Hepatocyte (in vitro differentiated cells): ENCODE data around the gene SPRN. TPM values are rescaled to one million over a fixed set of nuclear protein-coding genes. Genes with fewer than 3 reads are reported as not detected.

ENCODE experiments used
- DNase-seq: peaks from one replicate; pipeline ENCODE4 v3.0.0-alpha.2; 2016; ENCODE audit warnings: low spot score
- H2AFZ ChIP-seq: fragments of 200-600 bp; sonication (generic); 2 replicates; pipeline ENCODE4 v1.6.0; 2016; ENCODE audit warnings: antibody characterized with exemption, mild to moderate bottlenecking
- H3K27ac ChIP-seq: fragments of 200-600 bp; sonication (generic); 2 replicates; pipeline ENCODE4 v1.5.1; 2016; ENCODE audit warnings: mild to moderate bottlenecking
- H3K27me3 ChIP-seq: fragments of 200-600 bp; sonication (generic); 2 replicates; pipeline ENCODE4 v1.6.1; 2016
- H3K36me3 ChIP-seq: fragments of 200-600 bp; sonication (generic); replicated peaks from 2 replicates; pipeline ENCODE4 v1.5.1; 2016; ENCODE audit warnings: low read depth; ENCODE audit not compliant: insufficient read depth
- H3K4me1 ChIP-seq: fragments of 200-600 bp; sonication (generic); 2 replicates; pipeline ENCODE4 v1.5.1; 2016; ENCODE audit warnings: mild to moderate bottlenecking, moderate library complexity; ENCODE audit not compliant: insufficient read depth
- H3K4me2 ChIP-seq: fragments of 200-600 bp; sonication (generic); 2 replicates; pipeline ENCODE4 v1.6.0; 2016
- H3K4me3 ChIP-seq: fragments of 200-600 bp; sonication (generic); 2 replicates; pipeline ENCODE4 v1.5.1; 2016; ENCODE audit warnings: mild to moderate bottlenecking
- H3K79me2 ChIP-seq: fragments of 200-600 bp; sonication (generic); 2 replicates; pipeline ENCODE4 v1.6.0; 2017; ENCODE audit warnings: mild to moderate bottlenecking
- H3K9me2 ChIP-seq: fragments of 200-600 bp; sonication (generic); replicated peaks from 2 replicates; pipeline ENCODE4 v1.6.0; 2017; ENCODE audit warnings: mild to moderate bottlenecking; ENCODE audit not compliant: insufficient read depth
- H3K9me3 ChIP-seq: fragments of 200-600 bp; sonication (generic); 2 replicates; pipeline ENCODE4 v1.5.1; 2016; ENCODE audit warnings: low read depth, mild to moderate bottlenecking
- H4K20me1 ChIP-seq: fragments of 200-600 bp; sonication (generic); 2 replicates; pipeline ENCODE4 v1.6.0; 2016; ENCODE audit warnings: mild to moderate bottlenecking; ENCODE audit not compliant: insufficient read depth, poor library complexity, severe bottlenecking
- EZH2 ChIP-seq: fragments of 200-600 bp; sonication (generic); IDR thresholded peaks from 2 replicates; pipeline ENCODE4 v1.6.1; 2016; ENCODE audit warnings: antibody characterized with exemption, mild to moderate bottlenecking, borderline replicate concordance
- EZH2phosphoT487 ChIP-seq: fragments of 200-600 bp; sonication (generic); IDR thresholded peaks from one replicate; pipeline ENCODE4 v1.6.1; 2018; ENCODE audit warnings: antibody characterized with exemption, mild to moderate bottlenecking, low read depth, moderate library complexity; ENCODE audit not compliant: unreplicated experiment, severe bottlenecking
- WGBS: methylation state at CpG from one replicate; pipeline ENCODE4 v1.1.6; 2016; ENCODE audit warnings: low lambda C conversion rate; ENCODE audit errors: missing lambda C conversion rate; 5-methylcytosine and 5-hydroxymethylcytosine counted together
- polyA plus RNA-seq: library from polyadenylated mRNA; unstranded; fragments of >200 nt; fragmentation: Nextera tagmentation; extraction: Ambion mirVana; gene quantifications from 2 replicates; pipeline ENCODE4 v1.2.1, GENCODE V29; 2016
- total RNA-seq: library from RNA; depleted of rRNA; stranded (reverse); fragments of >200 nt; gene quantifications from 2 replicates; pipeline ENCODE4 v1.2.3, GENCODE V29; 2014
- TF ChIP-seq, protein P1 (sequence below): fragments of 200-600 bp; sonication (generic); IDR thresholded peaks from 2 replicates; pipeline ENCODE4 v1.5.1; 2016; ENCODE audit warnings: antibody characterized with exemption, mild to moderate bottlenecking; ENCODE audit not compliant: poor library complexity

SPRN gene
- total and polyA plus RNA-seq, 2 experiments from 2014 or later: 0.97 to 2.7 TPM

DNA sequence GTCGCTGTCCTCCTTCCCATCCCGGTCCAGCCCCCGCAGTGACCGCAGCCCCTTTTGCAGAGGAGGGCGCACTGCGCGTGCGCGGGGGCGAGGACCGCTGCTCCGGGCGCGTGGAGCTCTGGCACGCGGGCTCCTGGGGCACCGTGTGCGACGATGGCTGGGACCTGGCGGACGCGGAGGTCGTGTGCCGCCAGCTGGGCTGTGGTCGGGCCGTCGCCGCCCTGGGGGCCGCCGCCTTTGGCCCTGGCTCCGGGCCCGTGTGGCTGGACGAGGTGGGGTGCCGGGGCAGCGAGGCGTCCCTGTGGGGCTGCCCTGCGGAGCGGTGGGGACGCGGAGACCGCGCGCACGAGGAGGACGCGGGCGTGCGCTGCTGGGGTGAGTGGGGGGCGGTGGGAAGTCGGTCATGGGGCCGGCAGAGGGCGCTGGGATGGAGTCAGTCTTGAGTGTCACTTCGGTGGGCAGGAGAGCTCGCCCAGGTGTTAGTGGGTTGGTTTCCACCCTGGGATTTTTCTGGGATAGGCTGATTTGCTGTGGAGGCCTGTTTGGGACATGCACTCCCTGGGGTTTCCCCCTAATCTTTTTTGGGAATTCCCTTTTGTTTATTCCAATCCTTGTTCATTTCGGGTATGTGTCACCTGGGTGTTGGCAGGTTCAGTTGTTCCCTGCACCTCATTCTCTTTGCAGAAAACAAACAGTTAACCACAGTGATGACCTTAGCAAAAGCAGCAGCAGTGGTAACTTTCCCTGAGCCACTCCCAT lies 40.9 kb upstream of the SPRN start:
- no peaks in the 10 kb centered on the region for H3K36me3 ChIP-seq
- H2AFZ ChIP-seq: no peak overlapping the region
- no peak for DNase-seq
- TF ChIP-seq EZH2phosphoT487 (no peak), EZH2 (no peak)
- TF ChIP-seq, protein P1, sequence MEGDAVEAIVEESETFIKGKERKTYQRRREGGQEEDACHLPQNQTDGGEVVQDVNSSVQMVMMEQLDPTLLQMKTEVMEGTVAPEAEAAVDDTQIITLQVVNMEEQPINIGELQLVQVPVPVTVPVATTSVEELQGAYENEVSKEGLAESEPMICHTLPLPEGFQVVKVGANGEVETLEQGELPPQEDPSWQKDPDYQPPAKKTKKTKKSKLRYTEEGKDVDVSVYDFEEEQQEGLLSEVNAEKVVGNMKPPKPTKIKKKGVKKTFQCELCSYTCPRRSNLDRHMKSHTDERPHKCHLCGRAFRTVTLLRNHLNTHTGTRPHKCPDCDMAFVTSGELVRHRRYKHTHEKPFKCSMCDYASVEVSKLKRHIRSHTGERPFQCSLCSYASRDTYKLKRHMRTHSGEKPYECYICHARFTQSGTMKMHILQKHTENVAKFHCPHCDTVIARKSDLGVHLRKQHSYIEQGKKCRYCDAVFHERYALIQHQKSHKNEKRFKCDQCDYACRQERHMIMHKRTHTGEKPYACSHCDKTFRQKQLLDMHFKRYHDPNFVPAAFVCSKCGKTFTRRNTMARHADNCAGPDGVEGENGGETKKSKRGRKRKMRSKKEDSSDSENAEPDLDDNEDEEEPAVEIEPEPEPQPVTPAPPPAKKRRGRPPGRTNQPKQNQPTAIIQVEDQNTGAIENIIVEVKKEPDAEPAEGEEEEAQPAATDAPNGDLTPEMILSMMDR: no peak
- no peaks in the 10 kb centered on the region for H3K9me3 ChIP-seq
- H3K9me2 ChIP-seq: no peaks in the 10 kb centered on the region
- no peaks in the 10 kb centered on the region for H3K79me2 ChIP-seq
- H3K27me3 ChIP-seq: no peaks in the 10 kb centered on the region
- no peaks in the 10 kb centered on the region for H4K20me1 ChIP-seq
- H3K4me1 ChIP-seq: no peaks in the 10 kb centered on the region
- H3K4me2 ChIP-seq: no peak overlapping the region
- no peak overlapping the region for H3K4me3 ChIP-seq
- 95% methylated on average over 35 of the region's 55 CpGs for WGBS
- H3K27ac ChIP-seq: no peak overlapping the region

DNA sequence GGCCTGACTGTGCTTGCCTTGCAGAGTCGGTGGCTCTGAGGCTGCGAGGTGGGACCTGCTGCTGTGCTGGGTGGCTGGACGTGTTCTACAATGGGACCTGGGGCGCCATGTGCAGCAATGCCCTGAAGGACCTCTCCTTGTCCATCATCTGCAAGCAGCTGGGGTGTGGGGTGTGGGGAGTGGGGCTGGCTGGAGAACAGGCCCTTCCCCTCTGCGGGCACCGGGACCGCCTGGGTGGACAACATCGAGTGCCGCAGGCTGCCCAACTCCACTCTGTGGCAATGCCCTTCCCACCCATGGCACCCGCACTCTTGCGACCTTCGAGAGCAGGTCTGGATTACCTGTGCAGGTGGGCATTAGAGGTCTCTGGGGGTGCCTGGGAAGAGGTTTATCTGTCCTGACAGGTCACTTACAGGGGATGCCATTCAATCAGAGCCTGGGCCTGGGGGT lies 40.2 kb upstream of the SPRN start:
- Histone ChIP-seq H3K27ac (no peak overlapping the region), H2AFZ (no peak overlapping the region), H3K4me2 (no peak overlapping the region), H4K20me1 (no peaks in the 10 kb centered on the region), H3K36me3 (no peaks in the 10 kb centered on the region), H3K9me2 (no peaks in the 10 kb centered on the region), H3K79me2 (no peaks in the 10 kb centered on the region), H3K9me3 (no peaks in the 10 kb centered on the region), H3K27me3 (no peaks in the 10 kb centered on the region), H3K4me1 (no peaks in the 10 kb centered on the region), H3K4me3 (no peak overlapping the region)
- DNase-seq: no peak
- 97% methylated on average over 12 of the region's 12 CpGs for WGBS
- TF ChIP-seq EZH2 (no peak), EZH2phosphoT487 (no peak)
- TF ChIP-seq, protein P1: no peak

DNA sequence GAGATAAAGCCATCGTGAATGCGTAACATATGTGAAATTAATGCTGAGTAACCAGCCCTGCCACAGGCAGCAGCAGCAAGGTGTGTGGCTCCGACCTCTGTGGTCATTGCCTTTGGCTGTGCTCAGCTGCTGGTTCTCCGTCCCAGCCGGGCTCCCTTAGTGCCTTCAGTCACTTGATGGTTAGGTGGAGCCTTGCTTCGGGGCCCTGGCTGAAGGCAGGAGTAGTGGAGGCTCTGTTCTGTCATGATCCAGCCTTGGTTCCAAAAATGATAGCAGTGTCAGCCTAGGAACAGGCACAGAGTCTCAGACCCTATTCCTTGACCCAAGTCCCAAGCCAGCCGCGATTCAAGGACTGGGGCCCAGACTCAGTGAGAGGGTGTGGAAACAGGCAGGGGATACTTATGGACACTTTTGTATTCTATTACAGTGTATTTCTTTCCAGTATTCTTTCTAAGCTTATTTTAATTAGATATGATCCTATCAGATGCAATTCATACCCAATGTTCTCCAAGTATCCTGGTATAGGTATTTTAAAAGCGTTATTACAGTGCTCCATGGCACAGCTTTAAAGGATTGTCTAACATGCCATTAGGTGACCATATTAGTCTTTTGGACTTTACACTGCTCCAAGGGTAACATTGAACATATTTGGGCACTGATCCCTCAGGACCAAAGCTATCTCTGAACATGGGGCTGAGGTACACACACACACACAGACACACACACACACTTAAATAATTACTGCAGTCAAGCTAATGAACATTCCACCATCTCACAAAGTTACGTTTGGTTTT lies 38.3 kb upstream of the SPRN start:
- no peak overlapping the region for H3K27ac ChIP-seq

More for the DNA sequence above, 38.3 kb upstream of the SPRN start:
- Histone ChIP-seq H3K79me2 (no peaks in the 10 kb centered on the region), H3K4me3 (no peak overlapping the region), H3K9me3 (no peaks in the 10 kb centered on the region), H3K4me2 (no peak overlapping the region), H3K27me3 (no peaks in the 10 kb centered on the region), H4K20me1 (no peaks in the 10 kb centered on the region), H2AFZ (no peak overlapping the region), H3K9me2 (no peaks in the 10 kb centered on the region), H3K4me1 (no peaks in the 10 kb centered on the region), H3K36me3 (no peaks in the 10 kb centered on the region)
- 82% methylated on average over 10 of the region's 10 CpGs for WGBS
- TF ChIP-seq EZH2phosphoT487 (no peak), EZH2 (no peak)
- TF ChIP-seq, protein P1: no peak
- DNase-seq: no peak
